Stimulated activated CD4-positive, alpha-beta T cell treated with anti-CD3 and anti-CD28 coated beads, Interleukin-1b, Interleukin-23, amount 100 ng/mL, for 1 hour (primary cell): ENCODE measurements around the gene PARD6B.
"Not testable (repeated sequence)": the region's sequence is repeated elsewhere in the genome, so short reads cannot be mapped to it uniquely, and the experiment has no call there.

Experiments used
- DNase-seq, 2 donors: peaks; one replicate each; pipeline ENCODE4 v3.0.0-alpha.2; 2020; ENCODE audit warnings: low read depth in 2 of 2

PARD6B gene

GRCh38 chr20:50746138-50746940, 15.0 kb downstream of the PARD6B start:
- no peak for DNase-seq

- DNase-seq = no peak
Observed at GRCh38 chr20:50747275-50747674, 15.9 kb downstream of the PARD6B start.

GRCh38 chr20:50750145-50750671, 18.8 kb downstream of the PARD6B start:
- DNase-seq = no peak

GRCh38 chr20:50753152-50753551, 21.8 kb downstream of the PARD6B start:
- no peak for DNase-seq

- no peak for DNase-seq
Observed at GRCh38 chr20:50754420-50754819, 23.0 kb downstream of the PARD6B start.

GRCh38 chr20:50756447-50756846, 25.1 kb downstream of the PARD6B start:
- DNase-seq = no peak

DNA sequence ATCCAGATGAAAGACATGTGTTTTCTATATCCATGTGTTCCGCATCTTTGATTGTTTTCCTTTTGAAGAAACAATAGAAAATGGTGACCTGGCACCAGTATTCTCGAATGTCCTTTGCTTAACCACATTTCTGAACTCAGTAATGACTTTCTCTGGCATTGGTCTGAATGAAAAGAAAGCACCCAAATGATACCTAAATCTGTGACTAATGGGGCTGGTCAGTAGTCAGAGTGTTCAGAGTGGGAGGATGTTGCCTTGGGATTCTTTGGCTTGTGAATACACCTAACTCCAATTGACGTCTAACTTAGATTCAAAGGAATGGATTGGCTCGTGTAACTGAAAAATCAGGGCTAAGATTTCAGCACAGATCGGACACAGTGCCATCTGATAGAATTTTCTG, 27.1 kb downstream of the PARD6B start:
- DNase-seq = no peak

GRCh38 chr20:50758992-50759391, 27.6 kb downstream of the PARD6B start:
- DNase-seq = no peak

- DNase-seq = no peak
Observed at GRCh38 chr20:50759678-50760077, 28.3 kb downstream of the PARD6B start.

DNA sequence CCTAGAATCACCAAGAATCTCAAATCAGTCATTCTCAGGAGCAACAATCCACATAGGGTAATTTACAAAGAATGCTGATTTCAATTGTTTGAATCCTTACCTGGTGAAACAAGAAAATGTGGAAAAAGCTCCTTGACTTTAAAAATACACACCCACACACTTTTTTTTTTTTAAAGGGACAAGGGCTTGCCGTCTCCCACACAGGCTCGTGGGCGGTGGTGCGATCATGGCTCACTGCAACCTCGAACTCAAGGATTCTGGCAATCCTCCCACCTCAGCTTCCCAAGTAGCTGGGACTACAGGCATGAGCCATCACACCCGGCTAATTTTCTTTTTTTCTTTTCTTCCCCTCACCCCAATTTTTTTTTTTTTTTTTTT, 30.7 kb downstream of the PARD6B start:
- no peak for DNase-seq

DNA sequence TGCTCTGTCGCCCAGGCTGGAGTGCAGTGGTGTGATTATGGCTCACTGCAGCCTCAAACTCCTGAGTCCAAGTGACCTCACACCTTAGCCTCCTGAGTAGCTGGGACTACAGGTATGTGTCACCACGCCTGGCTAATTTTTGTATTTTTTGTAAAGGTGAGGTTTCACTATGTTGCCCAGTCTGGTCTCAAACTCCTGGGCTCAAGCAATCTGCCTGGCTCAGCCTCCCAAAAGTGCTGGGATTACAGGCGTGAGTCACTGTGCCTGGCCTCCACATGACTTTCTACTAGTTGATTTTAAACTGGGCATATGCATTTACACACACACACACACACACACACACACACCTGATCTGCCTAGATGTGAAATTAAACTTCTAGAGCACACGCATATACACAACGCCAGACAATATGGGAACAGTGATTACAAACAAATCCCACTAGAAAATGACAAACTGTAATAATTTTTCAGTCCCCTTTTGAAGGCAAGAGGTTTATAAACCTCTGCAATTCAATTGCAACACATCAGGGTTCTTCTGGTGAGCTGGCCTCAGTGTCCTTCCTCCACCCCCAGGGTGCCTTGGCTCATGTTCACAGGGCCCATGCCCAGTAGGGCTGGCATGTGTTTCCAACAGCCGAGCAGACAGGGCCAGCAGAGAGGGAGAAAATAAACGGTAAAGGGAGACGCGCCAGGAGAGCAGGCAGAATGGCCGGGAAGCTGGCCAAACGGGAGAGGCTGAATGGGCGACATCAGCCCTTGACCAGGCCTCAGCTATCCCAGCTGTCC, 31.2 kb downstream of the PARD6B start:
- DNase-seq = no peak

DNA sequence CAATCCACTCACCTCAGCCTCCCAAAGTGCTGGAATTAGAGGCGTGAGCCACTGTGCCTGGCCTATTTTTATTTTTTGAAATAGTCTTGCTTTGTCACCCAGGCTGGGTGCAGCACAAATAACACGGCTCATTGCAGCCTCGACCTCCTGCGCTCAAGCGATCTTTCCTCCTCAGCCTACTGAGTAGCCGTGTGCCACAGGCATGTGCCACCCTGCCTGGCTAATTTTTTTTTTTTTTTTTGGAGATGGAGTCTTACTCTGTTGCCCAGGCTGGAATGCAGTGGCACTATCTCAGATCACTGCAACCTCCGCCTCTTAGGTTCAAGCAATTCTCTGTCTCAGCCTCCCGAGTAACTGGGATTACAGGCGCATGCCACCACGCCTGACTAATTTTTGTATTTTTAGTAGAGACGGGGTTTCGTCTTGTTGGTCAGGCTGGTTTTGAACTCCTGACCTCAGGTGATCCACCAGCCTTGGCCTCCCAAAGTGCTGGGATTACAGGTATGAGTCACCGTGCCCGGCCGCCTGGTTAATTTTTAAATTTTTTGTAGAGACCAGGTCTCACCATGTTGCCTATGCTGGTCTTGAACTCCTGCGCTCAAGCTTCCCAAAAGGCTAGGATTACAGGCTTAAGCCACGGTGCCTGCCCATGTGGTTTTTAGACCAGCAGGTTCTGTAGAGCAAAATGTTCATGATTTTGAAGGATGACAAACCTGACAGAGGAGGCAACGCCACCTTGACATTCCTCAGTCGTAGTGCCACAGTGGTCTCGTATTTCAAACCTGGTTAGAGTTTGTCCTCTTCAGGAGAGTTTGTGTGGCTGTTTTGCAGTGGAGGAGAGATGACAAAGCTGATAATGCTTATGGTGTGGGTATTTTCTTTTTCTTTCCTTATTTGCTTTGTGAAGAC, 32.4 kb downstream of the PARD6B start:
- not testable (repeated sequence) for DNase-seq

- not testable (repeated sequence) for DNase-seq
Observed at GRCh38 chr20:50765251-50765650, 33.9 kb downstream of the PARD6B start.

GRCh38 chr20:50765674-50766073, 34.3 kb downstream of the PARD6B start:
- no peak for DNase-seq

GRCh38 chr20:50766955-50767809, 35.8 kb downstream of the PARD6B start:
- not testable (repeated sequence) for DNase-seq

DNA sequence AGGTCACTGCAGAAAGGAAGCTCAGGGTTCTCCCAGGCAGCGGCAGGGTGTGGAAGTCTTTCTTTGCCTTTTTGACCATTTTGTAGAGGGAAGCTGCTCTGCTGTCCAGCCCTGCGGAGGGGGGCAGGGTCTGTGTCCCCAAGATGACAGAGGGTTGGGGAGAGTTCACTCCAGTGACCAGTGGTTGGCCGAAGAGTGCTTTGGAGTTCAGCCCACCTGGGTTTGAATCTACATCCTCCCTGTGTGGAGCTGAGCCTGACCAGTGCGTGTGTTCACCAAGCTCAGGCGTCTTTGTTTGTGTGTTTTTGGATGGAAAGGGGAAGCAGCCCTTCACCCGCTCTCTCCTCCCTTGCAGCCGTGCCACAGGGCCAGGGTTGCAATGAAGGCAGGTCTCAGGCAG, 37.6 kb downstream of the PARD6B start:
- not testable (repeated sequence) for DNase-seq

GRCh38 chr20:50769551-50770085, 38.2 kb downstream of the PARD6B start:
- DNase-seq = not testable (repeated sequence)

GRCh38 chr20:50771419-50772080, 40.2 kb downstream of the PARD6B start:
- not testable (repeated sequence) for DNase-seq

DNA sequence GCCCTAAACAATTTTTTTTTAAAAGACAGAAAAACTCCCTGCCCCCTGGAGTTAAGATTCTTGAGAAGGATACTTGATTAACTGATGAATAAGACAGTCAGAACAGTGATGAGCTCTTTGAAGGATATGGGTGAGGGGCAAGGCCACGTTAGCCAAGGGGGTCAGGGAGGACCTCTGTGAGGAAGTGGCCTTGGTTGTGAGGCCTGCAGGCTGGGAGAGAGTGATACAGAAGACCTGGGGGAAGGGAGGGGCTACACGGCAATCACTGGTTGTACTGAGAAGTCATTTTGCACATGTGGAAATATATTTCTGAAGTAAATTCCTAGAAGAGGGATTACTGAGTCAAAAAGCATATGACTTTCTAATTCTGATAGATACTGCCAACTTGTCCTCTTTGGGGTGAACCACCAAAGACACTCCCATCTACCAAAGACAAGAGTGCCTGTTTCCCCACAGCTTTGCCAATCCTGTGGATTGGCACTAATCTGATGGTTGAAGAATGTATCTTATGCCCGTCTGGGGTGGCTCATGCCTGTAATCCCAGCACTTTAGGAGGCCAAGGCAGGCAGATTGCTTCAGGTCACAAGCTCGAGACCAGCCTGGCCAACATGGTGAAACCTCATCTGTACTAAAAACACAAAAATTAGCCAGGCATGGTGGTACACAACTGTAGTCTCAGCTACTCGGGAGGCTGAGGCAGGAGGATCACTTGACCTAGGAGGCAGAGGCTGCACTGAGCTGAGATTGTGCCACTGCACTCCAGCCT, 41.2 kb downstream of the PARD6B start:
- DNase-seq = no peak
